HS-5 (cell line): ENCODE measurements around the gene DSPP.
"Not testable (repeated sequence)": the region's sequence is repeated elsewhere in the genome, so short reads cannot be mapped to it uniquely, and the experiment has no call there.

Experiments
- DNase-seq: peaks from one replicate; pipeline ENCODE4 v3.0.0-alpha.2; 2012; ENCODE audit warnings: low read depth

The DSPP gene

DNA sequence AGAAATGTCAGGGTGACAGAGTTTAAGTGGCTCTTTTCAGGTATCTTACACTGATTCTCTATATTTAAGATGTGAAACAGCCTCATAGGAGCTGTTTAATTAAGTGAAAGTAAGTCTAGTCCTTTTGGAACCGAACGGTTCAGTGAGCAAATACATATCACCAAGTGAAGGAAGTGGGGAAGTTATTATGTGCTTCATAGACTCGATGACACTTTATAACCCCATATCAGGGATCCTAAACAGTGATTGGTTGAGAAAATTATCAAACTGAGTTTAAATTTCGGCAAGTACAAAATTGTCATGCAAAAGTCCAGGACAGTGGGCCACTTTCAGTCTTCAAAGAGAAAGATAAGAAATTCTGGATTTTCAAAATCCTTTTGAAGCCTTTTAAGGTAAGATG is at the start of gene DSPP:
Gene DSPP, plus strand, starts transcription at position 301 of the 400 bp plus-strand sequence. CDS start 2,380 bp downstream, outside the sequence.
- DNase-seq: no peak

- DNase-seq: no peak
These were observed 49.1 kb upstream of the DSPP start for GRCh38 chr4:87559090-87559837.

DNA sequence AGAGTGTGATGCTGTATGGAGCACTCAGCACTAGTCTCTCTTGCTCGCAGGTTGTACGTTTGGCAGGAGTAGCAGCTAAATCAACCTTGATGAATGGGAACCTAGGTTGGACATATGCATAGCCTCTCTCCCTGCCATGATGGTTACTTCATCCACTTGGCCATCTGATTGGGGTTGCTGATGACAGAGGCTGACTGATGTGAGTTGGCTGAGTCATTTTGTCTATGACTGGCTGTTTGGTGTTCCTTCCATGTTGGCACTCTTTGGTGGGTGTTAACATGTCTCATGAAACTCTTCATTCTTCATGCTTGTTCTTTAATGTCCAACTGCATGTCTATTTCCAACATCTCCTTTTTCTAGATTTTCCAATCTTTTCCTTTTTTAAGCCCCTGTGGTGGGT is 47.5 kb upstream of the DSPP start:
- no peak for DNase-seq

DNA sequence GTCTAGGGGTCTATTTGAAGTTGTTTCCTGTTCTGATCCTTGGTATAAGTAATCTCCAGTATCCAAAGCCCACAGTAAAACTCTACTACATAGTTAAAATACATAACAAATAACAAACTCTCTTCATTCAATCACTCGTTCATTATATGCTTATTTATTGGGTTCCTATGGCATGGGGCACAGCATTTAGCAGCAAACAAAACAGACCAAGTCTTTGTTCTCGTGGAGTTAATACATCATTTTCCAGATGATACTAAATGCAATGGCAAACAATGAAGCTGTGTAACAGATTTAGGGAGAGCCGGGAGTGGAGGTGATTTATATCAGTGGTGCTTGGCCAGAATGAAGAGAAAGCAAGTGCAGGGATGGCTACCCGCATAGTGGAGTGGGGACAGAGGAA is 42.6 kb upstream of the DSPP start:
- no peak for DNase-seq

DNA sequence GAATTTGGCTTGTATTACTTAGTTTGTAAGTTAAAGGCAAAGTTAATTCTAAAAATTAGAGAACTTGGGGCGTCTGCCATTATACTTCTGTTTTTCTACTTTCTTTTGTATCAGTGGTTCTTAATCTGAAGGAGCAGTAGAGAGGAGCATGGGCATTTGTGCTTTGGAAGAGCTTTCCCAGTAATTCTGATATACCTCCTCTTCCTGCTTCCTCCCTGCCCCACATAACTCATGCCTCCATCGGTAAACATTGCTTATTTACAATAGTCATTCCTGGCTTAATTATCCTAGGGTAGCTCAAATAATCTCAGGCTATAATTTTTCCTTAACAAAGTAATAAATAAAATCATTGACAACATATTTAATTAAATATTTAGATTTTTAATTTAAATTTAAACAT is 42.1 kb upstream of the DSPP start:
- no peak for DNase-seq

GRCh38 chr4:87567191-87567590 is 41.1 kb upstream of the DSPP start:
- no peak for DNase-seq

GRCh38 chr4:87570290-87570805 is 38.0 kb upstream of the DSPP start:
- DNase-seq: no peak

- DNase-seq: not testable (repeated sequence)
These were observed 34.0 kb upstream of the DSPP start for GRCh38 chr4:87574376-87574775.

GRCh38 chr4:87574996-87575395 is 33.3 kb upstream of the DSPP start:
- DNase-seq: no peak

DNA sequence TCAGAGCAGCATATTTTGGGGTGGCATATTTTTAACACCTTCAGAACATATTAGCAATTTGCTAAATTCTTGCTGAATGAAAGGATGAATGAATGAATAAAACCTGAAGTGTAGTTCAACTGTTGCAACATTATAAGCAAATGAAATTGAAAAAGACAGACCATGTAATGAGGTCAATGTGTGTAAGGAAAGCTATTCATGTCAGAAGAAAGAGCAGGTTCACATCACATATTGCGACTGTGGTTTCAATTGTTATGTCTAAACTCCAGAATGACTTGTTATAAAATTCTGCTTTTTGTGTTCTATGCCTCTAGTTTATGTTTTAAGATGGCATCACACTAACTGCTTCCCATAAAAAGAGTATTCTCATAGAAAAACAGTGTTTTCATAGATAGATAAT is 32.9 kb upstream of the DSPP start:
- DNase-seq: no peak

- DNase-seq: no peak
These were observed 32.3 kb upstream of the DSPP start for GRCh38 chr4:87575983-87576382.

GRCh38 chr4:87579478-87579877 is 28.9 kb upstream of the DSPP start:
- DNase-seq: no peak

DNA sequence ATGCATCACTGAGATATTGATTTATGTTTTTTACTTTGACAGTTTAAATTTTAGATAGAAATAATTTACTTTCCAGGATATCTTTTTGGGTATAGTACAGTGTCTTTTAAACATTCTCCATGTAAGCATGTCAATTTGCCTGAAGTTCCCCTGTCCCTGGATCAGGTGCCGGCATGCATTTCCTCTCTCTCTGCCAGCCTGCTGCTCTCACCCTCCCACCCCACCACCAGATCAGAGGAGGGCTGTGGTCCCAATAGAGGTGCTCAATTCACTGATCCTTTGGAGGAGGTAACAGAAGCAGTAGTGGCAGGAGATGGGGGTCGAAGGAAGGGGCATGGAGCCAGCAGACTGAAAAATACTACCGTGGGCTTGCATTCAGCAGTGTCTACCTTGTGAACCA is 28.3 kb upstream of the DSPP start:
- DNase-seq: no peak

GRCh38 chr4:87584222-87584908 is 24.0 kb upstream of the DSPP start:
- DNase-seq: no peak

GRCh38 chr4:87589531-87589930 is 18.8 kb upstream of the DSPP start:
- peak; percentile 85 for DNase-seq

DNA sequence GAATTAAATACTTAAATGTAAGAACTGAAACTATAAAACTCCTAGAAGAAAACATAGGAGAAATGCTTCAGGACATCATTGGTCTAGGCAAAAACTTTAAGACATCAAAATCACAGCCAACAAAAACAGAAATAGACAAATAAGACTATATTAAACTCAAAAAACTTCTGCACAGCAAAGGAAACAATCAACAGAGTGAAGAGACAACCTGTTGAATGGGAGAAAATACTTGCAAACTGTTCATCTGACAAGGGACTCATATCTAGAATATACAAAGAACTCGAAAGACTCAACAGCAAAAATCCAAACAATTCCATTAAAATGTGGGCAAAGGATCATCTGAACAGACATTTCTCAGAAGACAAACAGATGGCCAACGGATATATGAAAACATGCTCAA is 16.2 kb upstream of the DSPP start:
- no peak for DNase-seq

- no peak for DNase-seq
These were observed 7.0 kb upstream of the DSPP start for GRCh38 chr4:87601361-87601760.

GRCh38 chr4:87614292-87614890 is 6.1 kb downstream of the DSPP start:
- DNase-seq: no peak

DNA sequence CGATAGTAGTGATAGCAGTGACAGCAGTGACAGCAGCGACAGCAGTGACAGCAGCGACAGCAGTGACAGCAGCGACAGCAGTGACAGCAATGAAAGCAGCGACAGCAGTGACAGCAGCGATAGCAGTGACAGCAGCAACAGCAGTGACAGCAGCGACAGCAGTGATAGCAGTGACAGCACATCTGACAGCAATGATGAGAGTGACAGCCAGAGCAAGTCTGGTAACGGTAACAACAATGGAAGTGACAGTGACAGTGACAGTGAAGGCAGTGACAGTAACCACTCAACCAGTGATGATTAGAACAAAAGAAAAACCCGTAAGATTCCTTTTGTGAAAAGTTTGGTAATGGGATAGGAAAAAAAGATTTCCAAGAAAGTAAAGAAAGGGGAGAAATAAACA is 7.9 kb downstream of the DSPP start:
- no peak for DNase-seq

DNA sequence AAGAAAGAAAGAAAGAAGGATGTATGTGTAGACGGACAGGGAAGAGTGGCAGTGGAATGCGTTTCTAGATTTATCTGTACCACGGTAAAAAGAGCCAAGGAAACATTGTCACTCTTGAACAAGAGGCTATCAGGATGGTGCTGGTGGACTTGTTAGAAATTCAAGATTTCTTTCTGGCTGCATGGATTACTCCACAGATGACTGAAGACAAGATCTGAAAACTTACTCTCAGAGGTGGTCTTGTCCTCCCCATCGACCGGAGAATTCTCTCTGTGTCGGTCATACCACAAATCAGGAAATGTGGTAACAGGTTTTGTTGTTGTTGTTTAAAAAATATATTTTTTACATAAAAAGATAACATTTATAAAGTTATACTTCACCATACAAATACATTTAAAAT is 11.8 kb downstream of the DSPP start:
- no peak for DNase-seq

GRCh38 chr4:87620491-87620890 is 12.2 kb downstream of the DSPP start:
- no peak for DNase-seq

GRCh38 chr4:87622303-87622702 is 14.0 kb downstream of the DSPP start:
- DNase-seq: no peak

DNA sequence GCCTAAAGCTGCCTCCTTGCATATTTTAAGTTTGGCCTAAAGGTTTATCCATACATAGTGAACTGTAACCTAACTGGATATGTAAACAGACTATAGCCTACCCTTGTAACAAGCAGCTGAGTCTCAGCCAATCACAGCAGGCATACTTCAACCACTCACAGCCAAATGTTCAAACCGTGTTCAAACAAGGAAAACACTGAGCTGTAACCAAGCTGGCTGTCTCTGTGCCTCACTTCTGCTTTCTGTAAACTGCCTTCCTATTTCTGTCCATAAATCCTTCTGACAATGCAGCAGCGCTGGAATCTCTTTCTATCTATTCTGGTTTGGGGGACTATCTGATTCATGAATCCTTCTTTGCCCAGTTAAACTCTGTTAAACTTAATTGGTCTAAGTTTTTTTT is 16.4 kb downstream of the DSPP start:
- DNase-seq: no peak
